HG03354 (cell line): ENCODE measurements around the gene ARRDC2.

ENCODE experiments used
- ATAC-seq: cut with Tn5 transposase; IDR thresholded peaks from one replicate; pipeline ENCODE4 v1.9.1; 2021; ENCODE audit warnings: mild to moderate bottlenecking; ENCODE audit not compliant: unreplicated experiment, poor library complexity, severe bottlenecking

ARRDC2 gene

DNA sequence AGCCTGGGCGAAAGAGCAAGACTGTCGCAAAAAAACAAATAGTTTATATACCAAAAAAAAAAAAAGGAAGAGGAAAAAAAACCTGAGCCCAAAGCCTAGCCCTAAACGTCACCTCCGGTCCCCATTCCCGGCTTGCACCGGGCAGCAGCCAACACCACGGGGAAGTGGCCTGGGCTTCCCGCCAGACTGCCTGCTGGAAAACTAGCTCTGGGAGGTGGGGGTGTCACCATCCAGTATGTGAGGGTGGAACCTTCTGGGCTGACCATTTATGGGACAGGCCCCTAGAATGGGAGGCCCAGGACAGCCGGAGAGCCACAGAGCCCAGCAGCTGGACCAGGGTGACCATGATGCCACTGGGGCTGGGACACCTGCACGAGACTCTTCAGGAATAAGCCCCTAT lies 41.4 kb downstream of the ARRDC2 start:
- no peak for ATAC-seq

DNA sequence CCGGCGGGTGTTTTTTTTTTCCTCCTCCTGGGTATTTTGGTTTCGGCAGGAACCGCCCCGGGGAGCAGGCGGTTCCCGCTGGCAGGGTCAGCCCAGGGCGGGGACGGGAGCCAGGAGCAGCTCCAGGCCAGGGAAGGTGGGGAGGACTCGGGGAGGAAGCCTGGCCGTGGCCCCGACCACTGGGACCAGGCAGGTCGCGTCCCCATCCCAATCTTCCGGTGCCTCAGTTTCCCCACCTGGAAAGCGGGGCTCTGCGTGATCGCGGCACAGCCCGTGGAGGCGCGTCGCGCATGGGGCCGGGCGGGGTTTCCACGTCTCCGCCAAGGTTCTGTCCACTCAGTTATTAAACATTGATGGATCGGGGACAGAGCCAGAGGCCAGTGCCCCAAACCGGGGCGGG lies 43.9 kb downstream of the ARRDC2 start:
- no peak for ATAC-seq

DNA sequence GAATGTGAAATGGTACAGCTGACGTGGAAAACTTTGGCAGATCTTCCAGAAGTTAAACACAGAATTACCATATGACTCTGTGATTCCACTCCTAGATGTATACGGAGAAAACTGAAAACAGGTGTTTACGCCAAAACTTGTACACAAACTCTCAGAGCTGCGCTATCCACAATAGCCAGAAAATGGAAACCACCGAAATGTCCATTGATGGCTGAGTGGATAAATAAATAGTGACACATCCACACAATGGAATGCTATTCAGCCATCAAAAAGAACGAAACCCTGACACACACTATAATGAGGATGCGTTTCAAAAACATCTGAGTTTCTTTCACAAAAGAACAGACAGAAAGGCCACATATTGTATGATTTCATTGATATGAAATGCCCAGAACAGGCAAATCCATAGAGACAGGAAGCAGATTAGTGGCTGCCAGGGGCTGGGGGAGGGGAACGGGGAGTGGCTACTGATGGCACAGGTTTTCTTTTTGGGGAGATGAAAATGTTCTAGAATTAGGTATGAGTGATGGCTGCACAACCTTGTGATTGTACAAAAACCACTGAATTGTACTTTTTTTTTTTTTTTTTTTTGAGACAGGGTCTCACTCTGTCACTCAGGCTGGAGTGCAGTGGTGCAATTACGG lies 45.7 kb downstream of the ARRDC2 start:
- ATAC-seq, result no peak

DNA sequence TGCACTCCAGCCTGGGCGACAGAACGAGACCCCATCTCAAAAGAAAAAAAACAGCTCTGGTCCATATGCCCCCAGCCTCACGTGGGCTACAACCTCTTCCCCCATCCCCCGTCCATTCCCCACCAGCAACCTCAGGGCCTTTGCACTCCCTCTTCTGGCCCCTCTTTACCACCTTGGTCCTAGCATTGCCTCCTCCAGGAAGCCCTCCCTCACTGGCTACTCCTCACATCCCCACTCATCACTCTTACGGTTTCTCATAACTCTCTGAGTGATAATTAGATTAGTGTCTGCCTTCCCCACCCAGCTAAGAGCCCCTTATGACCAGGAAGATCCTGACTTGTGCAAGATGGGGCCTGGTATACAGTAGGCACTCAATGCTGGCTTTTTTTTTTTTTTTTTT lies 48.0 kb downstream of the ARRDC2 start:
- no peak for ATAC-seq

DNA sequence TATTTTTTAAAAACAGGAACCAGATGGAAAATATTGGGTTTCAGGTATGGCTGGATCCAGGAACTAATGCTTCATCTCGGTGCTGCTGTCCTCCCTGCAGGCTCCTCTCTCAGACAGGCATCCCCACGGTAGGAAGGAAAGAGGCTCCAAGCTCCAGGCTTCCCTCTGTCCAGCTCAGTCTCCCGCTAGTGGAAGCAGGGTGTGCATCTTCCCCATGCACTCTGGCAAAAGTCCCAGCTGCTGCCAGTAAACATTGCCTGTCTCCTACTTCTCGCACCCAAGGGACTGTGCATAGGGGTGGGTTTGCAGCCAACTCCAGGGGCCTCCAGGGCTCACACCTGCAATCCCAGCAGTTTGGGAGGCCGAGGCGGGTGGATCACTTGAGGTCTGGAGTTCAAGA lies 49.6 kb downstream of the ARRDC2 start:
- no peak for ATAC-seq

DNA sequence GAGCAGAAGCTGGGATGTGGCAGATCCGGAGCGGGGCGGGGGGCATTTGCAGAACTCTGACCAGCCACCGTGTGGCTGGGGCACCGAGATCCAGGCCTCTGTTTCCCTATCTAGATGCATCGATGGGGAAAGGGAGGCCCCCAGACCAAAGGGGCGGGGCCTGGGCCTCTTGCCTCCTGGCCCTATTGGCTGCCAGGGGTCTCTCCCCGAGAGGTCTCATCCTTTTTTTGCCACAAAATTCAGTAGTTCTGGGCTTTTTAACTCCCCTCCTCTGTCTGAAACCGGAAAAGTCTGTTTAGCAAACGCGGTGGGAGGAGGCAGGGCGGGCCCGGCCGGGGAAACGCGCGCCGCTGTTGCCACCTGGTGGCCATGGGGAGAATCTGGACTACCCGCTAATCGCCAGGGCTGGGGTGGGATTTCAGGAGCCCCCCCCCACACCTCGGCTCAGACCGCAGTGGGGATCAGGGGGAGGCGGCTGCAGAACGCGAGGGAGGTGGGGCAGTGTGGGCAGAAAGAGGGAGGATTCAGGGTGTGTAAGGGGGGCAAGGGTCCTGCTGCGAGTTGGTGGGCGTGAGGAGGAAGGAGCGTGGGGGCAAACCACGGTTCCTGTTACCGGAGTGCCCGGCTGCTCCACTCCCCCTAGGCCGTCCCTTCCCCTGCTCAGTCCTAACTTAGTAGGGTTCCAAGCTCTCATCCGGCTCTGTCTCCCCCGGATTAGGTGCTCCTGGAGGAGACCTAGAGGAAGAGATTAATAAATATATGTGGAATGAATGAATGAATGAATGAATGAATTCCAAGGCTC lies 50.4 kb downstream of the ARRDC2 start:
- peak; percentile 61 for ATAC-seq

DNA sequence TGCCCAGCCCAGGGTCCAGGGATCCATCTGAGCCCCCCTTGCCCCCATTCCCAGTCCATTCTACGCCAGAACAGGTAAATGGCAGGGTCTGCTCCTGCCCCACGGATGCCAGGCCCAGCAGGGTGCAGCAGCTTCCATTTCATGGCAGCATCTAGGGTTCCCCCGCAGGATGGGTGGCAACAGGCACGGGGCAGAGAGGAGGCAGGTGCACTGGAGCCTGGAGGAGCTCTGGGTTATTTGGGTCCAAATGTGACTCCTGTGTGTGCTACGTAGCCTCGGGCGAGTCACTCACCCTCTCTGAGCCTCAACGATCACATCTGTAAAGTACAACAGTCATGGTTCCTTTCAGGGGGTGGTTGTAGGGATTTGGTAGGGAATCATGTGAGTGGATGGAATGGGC lies 51.3 kb downstream of the ARRDC2 start:
- ATAC-seq, result no peak

DNA sequence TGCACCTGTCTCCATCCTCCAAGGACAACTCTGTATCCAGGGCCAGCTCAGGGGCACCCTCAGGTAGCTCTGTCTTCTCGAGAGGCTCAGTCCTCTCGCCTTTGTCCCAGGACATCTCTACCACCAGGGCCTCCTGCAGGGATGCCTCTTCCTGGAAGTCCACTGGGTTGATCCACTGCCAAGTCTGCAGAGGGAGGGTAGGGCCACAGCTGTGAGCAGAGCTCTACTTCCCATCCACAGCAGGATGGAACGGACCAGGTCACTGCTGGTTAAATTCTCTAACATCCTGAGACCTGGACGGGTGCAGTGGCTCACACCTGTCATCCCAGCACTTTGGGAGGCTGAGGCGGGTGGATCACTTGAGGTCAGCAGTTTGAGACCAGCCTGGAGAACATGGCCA lies 51.9 kb downstream of the ARRDC2 start:
- ATAC-seq, result no peak

DNA sequence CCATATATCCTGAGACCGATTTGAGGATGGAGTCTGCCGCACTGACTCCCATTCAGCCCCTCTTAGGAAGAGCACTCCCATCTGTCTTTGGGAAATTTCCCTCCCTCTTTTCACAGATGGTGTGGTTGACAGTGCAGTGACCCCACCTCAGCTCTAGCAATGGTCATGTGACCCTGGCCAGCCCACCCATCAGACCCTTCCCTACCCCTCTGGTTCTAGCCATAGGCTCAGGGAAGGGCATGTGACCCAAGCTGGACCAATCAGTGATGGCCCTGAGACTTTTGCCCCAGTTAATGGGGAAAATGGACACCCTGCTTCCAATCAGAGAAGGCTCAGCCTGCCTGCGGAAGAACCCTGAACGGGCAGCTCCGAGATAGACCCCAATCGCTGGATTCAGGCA lies 52.5 kb downstream of the ARRDC2 start:
- no peak for ATAC-seq

DNA sequence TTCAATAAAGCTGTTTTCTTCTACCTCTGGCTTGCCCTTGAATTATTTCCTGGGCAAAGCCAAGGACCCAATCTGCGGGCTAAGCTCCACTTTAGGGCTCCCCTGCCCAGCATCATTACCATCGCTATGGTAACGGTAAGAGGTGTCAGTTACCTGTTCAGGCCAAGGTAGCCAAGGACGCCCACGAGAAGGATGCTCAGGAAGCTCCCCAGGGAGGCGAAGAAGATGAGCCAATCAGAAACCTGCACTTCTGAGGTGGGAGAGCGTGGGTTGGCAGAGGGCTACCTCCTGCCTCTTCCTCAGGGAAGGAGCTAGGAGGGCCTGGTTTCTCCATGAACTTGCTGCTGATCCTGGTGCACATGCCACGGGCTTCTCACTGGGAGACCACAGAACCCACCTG lies 54.1 kb downstream of the ARRDC2 start:
- no peak for ATAC-seq

DNA sequence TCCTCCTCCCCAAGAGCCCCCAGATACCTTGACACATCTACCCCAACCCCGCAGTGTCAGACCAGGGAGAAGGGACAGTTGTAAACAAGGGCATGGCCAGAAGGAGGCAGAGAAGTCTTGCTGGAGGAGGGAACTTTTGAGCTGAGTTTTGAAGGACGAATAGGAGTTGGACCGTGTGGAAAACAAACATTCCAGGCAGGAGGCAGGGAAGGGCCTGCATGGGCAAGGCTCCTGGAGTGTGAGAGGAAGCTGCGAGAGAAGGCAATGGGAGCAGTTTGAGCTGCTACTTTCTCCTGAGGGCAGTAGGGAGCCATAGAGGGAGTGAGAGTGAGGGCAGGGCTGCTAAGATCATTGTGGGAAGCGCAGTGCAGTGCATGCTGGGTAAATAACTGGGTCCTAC lies 55.5 kb downstream of the ARRDC2 start:
- ATAC-seq, result no peak
